ENCODE measurements around the gene FAM83G.

- TF ChIP-seq POLR2A (IDR thresholded peaks at IDR 0.05; ENCODE audit: low read length) (no peak), GATA1 (IDR thresholded peaks at IDR 0.05; ENCODE audit: low read depth, low read length) (no peak)
Measured at GRCh38 chr17:18954321-18954720, 50.2 kb downstream of the FAM83G start.
